ENCODE results near the gene NACC1. TPM values are rescaled to one million over a fixed set of nuclear protein-coding genes. Genes with fewer than 3 reads are reported as not detected.

Gene NACC1
- total and polyA plus RNA-seq, 2 of the 13 experiments (the other 11 are each of a cell fraction or from before 2014, with no cell fraction given), result 31.8 to 42.3 TPM

DNA sequence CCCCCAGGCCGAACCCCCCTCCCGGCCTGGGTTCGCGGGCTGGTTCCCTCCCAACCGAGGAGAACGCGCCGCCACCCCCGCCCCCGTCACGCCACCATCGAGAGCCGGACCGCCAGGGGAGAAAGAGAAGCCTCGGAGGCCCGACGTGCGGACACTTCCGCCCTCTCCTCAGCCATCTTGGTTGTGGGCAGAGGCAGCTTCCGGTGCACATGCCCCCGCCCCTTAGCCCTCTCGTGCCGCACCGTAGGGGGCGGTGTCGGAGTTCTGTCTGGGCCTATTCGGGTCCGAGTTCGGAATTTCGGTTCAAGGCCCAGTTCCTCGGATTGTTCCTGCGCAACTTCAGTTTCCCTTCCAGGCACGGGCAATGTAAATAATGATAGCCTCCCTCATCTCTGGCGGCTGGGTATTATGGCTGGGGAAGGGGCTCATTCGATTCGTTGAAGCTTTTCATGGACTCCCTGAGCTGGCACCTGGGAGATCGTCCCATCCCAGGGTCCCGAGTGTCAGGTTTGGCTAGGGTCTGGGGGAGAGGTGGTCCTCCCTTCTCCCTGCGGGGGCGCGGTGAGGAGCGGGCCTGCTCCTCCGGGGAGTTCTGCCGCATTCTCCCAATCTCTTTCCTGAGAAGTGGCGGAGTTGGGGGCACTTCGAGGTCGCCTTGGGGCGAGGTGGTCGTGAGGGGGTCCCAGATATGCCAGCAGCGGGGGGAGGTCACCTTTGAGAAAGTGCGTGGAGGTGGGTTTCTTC is 32.3 kb downstream of the NACC1 start, which contains the start of the genes IER2 and STX10 (continued):
- TF ChIP-seq XBP1 (CRISPR knock-in tag; IDR thresholded peaks at IDR 0.05), result no peak
- TF ChIP-seq SP4 (CRISPR knock-in tag; IDR thresholded peaks at IDR 0.05), result peak; percentile 85
- peak; percentile 57 for TF ChIP-seq ZNF781 (CRISPR knock-in tag; IDR thresholded peaks at IDR 0.05; ENCODE audit: borderline replicate concordance, not compliant biosample characterization)
- no peak for TF ChIP-seq CBX2 (IDR thresholded peaks at IDR 0.05; ENCODE audit: low read depth, low read length)
- TF ChIP-seq CBX2 (CRISPR knock-in tag; IDR thresholded peaks at IDR 0.05; ENCODE audit: low read depth), result no peak
- no peak for TF ChIP-seq RFX5 (IDR thresholded peaks at IDR 0.05; ENCODE audit: low read depth, low read length)
- peak; percentile 98 for TF ChIP-seq ZFP91 (CRISPR knock-in tag; IDR thresholded peaks at IDR 0.05; ENCODE audit: borderline replicate concordance)
- TF ChIP-seq, protein P1, sequence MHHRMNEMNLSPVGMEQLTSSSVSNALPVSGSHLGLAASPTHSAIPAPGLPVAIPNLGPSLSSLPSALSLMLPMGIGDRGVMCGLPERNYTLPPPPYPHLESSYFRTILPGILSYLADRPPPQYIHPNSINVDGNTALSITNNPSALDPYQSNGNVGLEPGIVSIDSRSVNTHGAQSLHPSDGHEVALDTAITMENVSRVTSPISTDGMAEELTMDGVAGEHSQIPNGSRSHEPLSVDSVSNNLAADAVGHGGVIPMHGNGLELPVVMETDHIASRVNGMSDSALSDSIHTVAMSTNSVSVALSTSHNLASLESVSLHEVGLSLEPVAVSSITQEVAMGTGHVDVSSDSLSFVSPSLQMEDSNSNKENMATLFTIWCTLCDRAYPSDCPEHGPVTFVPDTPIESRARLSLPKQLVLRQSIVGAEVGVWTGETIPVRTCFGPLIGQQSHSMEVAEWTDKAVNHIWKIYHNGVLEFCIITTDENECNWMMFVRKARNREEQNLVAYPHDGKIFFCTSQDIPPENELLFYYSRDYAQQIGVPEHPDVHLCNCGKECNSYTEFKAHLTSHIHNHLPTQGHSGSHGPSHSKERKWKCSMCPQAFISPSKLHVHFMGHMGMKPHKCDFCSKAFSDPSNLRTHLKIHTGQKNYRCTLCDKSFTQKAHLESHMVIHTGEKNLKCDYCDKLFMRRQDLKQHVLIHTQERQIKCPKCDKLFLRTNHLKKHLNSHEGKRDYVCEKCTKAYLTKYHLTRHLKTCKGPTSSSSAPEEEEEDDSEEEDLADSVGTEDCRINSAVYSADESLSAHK (CRISPR knock-in tag; IDR thresholded peaks at IDR 0.05; ENCODE audit: borderline replicate concordance), result no peak
- no peak for TF ChIP-seq MAFG (CRISPR knock-in tag; IDR thresholded peaks at IDR 0.05)
- peak in 1 of 2 experiments; percentile 72; a peak in 2 of 4 replicates for TF ChIP-seq KLF16 (CRISPR knock-in tag; IDR thresholded peaks at IDR 0.05)
- TF ChIP-seq ZNF776 (CRISPR knock-in tag; IDR thresholded peaks at IDR 0.05), result peak; percentile 15; the same call in 1 of the 2 replicates
- peak; percentile 73 for TF ChIP-seq RARA (CRISPR knock-in tag; IDR thresholded peaks at IDR 0.05)
- no peak for TF ChIP-seq THYN1 (CRISPR knock-in tag; IDR thresholded peaks at IDR 0.05; ENCODE audit: borderline replicate concordance, low read depth)
- TF ChIP-seq KLF9 (CRISPR knock-in tag; IDR thresholded peaks at IDR 0.05; ENCODE audit: low read depth), result no peak
- peak; percentile 84 for TF ChIP-seq PHF21A (CRISPR knock-in tag; IDR thresholded peaks at IDR 0.05)
- peak; percentile 70 for TF ChIP-seq ZNF770 (CRISPR knock-in tag; IDR thresholded peaks at IDR 0.05)
- TF ChIP-seq ZGPAT (CRISPR knock-in tag; IDR thresholded peaks at IDR 0.05), result peak; percentile 94
- TF ChIP-seq ATF6 (CRISPR knock-in tag; conservative IDR thresholded peaks at IDR 0.05), result 0 out of 2 replicates have a peak, but pooled peaks have one; percentile 52
- no peak for TF ChIP-seq REXO4 (CRISPR knock-in tag; IDR thresholded peaks at IDR 0.05; ENCODE audit: borderline replicate concordance)

All from HepG2 (cell line).